K562 (cell line): Measurements from ENCODE around the gene ARMC6. TPM values are rescaled to one million over a fixed set of nuclear protein-coding genes. Genes with fewer than 3 reads are reported as not detected.
A peak's percentile ranks its signal among the peaks of the same experiment; 100 is the strongest.

Experiments used
- CBFA2T2 ChIP-seq: fragments of 450-650 bp; conservative IDR thresholded peaks from 2 replicates; pipeline ENCODE4 v1.6.1; 2017; ENCODE audit warnings: mild to moderate bottlenecking
- HNRNPLL ChIP-seq: fragments of 200-400 bp; formaldehyde crosslinking; IDR thresholded peaks from 2 replicates; pipeline ENCODE4 v1.6.1; 2017; ENCODE audit warnings: low read length, low read depth, mild to moderate bottlenecking; ENCODE audit not compliant: poor library complexity, severe bottlenecking
- JUND ChIP-seq, 2 experiments: IDR thresholded peaks; 2 replicates in 1 of 2; 3 replicates in 1 of 2; pipeline ENCODE4 v1.6.1; 2011; ENCODE audit warnings: borderline replicate concordance in 2 of 2, low read depth in 2 of 2, low read length in 2 of 2, improper control_type of control experiment in 1 of 2, missing biosample characterization in 1 of 2, missing genetic modification characterization in 1 of 2, missing genetic modification reagents in 1 of 2
- KHSRP ChIP-seq: fragments of 450-650 bp; IDR thresholded peaks from 2 replicates; pipeline ENCODE4 v1.6.1; 2017
- KLF13 ChIP-seq: fragments of 450-650 bp; IDR thresholded peaks from 2 replicates; pipeline ENCODE4 v1.6.1; 2016; ENCODE audit warnings: missing genetic modification characterization, low read depth, mild to moderate bottlenecking, missing compliant biosample characterization, moderate library complexity, borderline replicate concordance
- NFE2 ChIP-seq: IDR thresholded peaks from 2 replicates; pipeline ENCODE4 v1.6.1; 2014; ENCODE audit warnings: antibody characterized with exemption, low read depth
- NFIX ChIP-seq: fragments of 250-450 bp; sonication (Bioruptor Pico); IDR thresholded peaks from 2 replicates; pipeline ENCODE4 v1.4.0; 2020; ENCODE audit warnings: low read depth, mild to moderate bottlenecking, moderate library complexity
- PHB2 ChIP-seq: fragments of 450-650 bp; IDR thresholded peaks from 2 replicates; pipeline ENCODE4 v1.6.1; 2017; ENCODE audit warnings: low read depth
- POLR2H ChIP-seq: IDR thresholded peaks from 2 replicates; pipeline ENCODE4 v1.6.1; 2016; ENCODE audit warnings: missing genetic modification characterization, low read depth, mild to moderate bottlenecking, control low read depth, missing compliant biosample characterization, moderate library complexity
- SMARCB1 ChIP-seq: IDR thresholded peaks from 2 replicates; pipeline ENCODE4 v1.6.1; 2011; ENCODE audit warnings: improper control_type of control experiment, low read depth; ENCODE audit not compliant: insufficient read length
- TRIM24 ChIP-seq, 2 experiments: fragments of 450-650 bp; IDR thresholded peaks; 2 replicates each; pipeline ENCODE4 v1.6.1; 2016
- ZNF197 ChIP-seq: fragments of 200-800 bp; sonication (Bioruptor generic); IDR thresholded peaks from 2 replicates; pipeline ENCODE4 v1.6.1; 2016; ENCODE audit warnings: low read depth, missing genetic modification characterization, missing compliant biosample characterization
- ZNF316 ChIP-seq: fragments of 450-650 bp; IDR thresholded peaks from 2 replicates; pipeline ENCODE4 v1.6.1; 2016
- ZNF398 ChIP-seq: fragments of 250-450 bp; sonication (Bioruptor Pico); IDR thresholded peaks from 2 replicates; pipeline ENCODE4 v1.8.0; 2021; ENCODE audit warnings: moderate library complexity, mild to moderate bottlenecking, inconsistent platforms
- polyA plus RNA-seq, 8 experiments: library from polyadenylated mRNA; depleted of rRNA in 4 of 8; stranded (reverse) in 5 of 8; unstranded in 3 of 8; fragments of >200 nt; fragmentation: Nextera tagmentation in 2 of 8; fragmentation: Illumina TruSeq in 1 of 8; extraction: Ambion mirVana in 2 of 8; extraction: Trizol in 1 of 8; gene quantifications; 2 replicates each; pipeline versions ENCODE4 v1.2.1 to v1.2.3, GENCODE V29; 2011 to 2014; ENCODE audit warnings: inconsistent platforms in 1 of 8, missing spikeins in 1 of 8
- total RNA-seq, 7 experiments: library from RNA; depleted of rRNA in 6 of 7; stranded (reverse); fragments of >200 nt in 6 of 7; fragmentation: Illumina TruSeq in 2 of 7; extraction: Trizol in 2 of 7; gene quantifications; 2 replicates each; pipeline versions ENCODE4 v1.2.1 to v1.2.3, GENCODE V29; 2011 to 2021; ENCODE audit warnings: low replicate concordance in 1 of 7
- TF ChIP-seq, protein P1 (sequence below): fragments of 250-450 bp; sonication (Bioruptor Pico); IDR thresholded peaks from 2 replicates; pipeline ENCODE4 v1.4.0; 2020
- TF ChIP-seq, protein P2 (sequence below), 2 experiments: fragments of 150-350 bp in 1 of 2; IDR thresholded peaks; 2 replicates each; pipeline ENCODE4 v1.6.1; 2012 to 2016; ENCODE audit warnings: low read depth in 2 of 2, low read length in 2 of 2, mild to moderate bottlenecking in 1 of 2, moderate library complexity in 1 of 2

Gene ARMC6
- total and polyA plus RNA-seq, 9 of the 15 experiments (the other 6 are each of a cell fraction or from before 2014, with no cell fraction given), result 2.1 to 93.4 (median 63.6) TPM

GRCh38 chr19:19034204-19034624 lies 811 bp downstream of the ARMC6 start (continued):
- TF ChIP-seq, protein P1, sequence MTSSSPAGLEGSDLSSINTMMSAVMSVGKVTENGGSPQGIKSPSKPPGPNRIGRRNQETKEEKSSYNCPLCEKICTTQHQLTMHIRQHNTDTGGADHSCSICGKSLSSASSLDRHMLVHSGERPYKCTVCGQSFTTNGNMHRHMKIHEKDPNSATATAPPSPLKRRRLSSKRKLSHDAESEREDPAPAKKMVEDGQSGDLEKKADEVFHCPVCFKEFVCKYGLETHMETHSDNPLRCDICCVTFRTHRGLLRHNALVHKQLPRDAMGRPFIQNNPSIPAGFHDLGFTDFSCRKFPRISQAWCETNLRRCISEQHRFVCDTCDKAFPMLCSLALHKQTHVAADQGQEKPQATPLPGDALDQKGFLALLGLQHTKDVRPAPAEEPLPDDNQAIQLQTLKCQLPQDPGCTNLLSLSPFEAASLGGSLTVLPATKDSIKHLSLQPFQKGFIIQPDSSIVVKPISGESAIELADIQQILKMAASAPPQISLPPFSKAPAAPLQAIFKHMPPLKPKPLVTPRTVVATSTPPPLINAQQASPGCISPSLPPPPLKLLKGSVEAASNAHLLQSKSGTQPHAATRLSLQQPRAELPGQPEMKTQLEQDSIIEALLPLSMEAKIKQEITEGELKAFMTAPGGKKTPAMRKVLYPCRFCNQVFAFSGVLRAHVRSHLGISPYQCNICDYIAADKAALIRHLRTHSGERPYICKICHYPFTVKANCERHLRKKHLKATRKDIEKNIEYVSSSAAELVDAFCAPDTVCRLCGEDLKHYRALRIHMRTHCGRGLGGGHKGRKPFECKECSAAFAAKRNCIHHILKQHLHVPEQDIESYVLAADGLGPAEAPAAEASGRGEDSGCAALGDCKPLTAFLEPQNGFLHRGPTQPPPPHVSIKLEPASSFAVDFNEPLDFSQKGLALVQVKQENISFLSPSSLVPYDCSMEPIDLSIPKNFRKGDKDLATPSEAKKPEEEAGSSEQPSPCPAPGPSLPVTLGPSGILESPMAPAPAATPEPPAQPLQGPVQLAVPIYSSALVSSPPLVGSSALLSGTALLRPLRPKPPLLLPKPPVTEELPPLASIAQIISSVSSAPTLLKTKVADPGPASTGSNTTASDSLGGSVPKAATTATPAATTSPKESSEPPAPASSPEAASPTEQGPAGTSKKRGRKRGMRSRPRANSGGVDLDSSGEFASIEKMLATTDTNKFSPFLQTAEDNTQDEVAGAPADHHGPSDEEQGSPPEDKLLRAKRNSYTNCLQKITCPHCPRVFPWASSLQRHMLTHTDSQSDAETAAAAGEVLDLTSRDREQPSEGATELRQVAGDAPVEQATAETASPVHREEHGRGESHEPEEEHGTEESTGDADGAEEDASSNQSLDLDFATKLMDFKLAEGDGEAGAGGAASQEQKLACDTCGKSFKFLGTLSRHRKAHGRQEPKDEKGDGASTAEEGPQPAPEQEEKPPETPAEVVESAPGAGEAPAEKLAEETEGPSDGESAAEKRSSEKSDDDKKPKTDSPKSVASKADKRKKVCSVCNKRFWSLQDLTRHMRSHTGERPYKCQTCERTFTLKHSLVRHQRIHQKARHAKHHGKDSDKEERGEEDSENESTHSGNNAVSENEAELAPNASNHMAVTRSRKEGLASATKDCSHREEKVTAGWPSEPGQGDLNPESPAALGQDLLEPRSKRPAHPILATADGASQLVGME, result no peak
- no peak for TF ChIP-seq ZNF398 (CRISPR knock-in tag)
- no peak for TF ChIP-seq KHSRP
- no peak for TF ChIP-seq POLR2H
- no peak for TF ChIP-seq SMARCB1
- TF ChIP-seq HNRNPLL, result no peak
- TF ChIP-seq TRIM24 (IDR thresholded peaks at IDR 0.05), result no peak
- peak; percentile 60 for TF ChIP-seq JUND (IDR thresholded peaks at IDR 0.05; ENCODE audit: borderline replicate concordance, low read depth, low read length)
- no peak; the same call in 2 of the 3 replicates for TF ChIP-seq JUND (tag; IDR thresholded peaks at IDR 0.05; ENCODE audit: borderline replicate concordance, low read depth, low read length)
- TF ChIP-seq ZNF197 (CRISPR knock-in tag), result no peak
- TF ChIP-seq CBFA2T2, result no peak
- no peak for TF ChIP-seq PHB2
- TF ChIP-seq KLF13 (tag), result peak; percentile 92; the same call in 1 of the 2 replicates
- TF ChIP-seq NFIX (CRISPR knock-in tag), result no peak
- TF ChIP-seq NFE2, result no peak
- no peak for TF ChIP-seq ZNF316
- TF ChIP-seq, protein P2, sequence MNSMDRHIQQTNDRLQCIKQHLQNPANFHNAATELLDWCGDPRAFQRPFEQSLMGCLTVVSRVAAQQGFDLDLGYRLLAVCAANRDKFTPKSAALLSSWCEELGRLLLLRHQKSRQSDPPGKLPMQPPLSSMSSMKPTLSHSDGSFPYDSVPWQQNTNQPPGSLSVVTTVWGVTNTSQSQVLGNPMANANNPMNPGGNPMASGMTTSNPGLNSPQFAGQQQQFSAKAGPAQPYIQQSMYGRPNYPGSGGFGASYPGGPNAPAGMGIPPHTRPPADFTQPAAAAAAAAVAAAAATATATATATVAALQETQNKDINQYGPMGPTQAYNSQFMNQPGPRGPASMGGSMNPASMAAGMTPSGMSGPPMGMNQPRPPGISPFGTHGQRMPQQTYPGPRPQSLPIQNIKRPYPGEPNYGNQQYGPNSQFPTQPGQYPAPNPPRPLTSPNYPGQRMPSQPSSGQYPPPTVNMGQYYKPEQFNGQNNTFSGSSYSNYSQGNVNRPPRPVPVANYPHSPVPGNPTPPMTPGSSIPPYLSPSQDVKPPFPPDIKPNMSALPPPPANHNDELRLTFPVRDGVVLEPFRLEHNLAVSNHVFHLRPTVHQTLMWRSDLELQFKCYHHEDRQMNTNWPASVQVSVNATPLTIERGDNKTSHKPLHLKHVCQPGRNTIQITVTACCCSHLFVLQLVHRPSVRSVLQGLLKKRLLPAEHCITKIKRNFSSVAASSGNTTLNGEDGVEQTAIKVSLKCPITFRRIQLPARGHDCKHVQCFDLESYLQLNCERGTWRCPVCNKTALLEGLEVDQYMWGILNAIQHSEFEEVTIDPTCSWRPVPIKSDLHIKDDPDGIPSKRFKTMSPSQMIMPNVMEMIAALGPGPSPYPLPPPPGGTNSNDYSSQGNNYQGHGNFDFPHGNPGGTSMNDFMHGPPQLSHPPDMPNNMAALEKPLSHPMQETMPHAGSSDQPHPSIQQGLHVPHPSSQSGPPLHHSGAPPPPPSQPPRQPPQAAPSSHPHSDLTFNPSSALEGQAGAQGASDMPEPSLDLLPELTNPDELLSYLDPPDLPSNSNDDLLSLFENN (IDR thresholded peaks at IDR 0.05; ENCODE audit: low read depth in 2 of 2, low read length in 2 of 2), result no peak
